Pancreas (tissue), 10 donors: ENCODE data around the gene PCNT. TPM values are rescaled to one million over a fixed set of nuclear protein-coding genes. Genes with fewer than 3 reads are reported as not detected.

Source experiments
- ATAC-seq, 4 donors: fragments of 200-7000 bp; cut with Tn5 transposase; one replicate each; pipeline versions ENCODE4 v1.8.0 to v1.9.1; 2020; ENCODE audit warnings: mild to moderate bottlenecking in 4 of 4, moderate library complexity in 4 of 4
- DNase-seq, 6 donors: peaks; one replicate each; pipeline ENCODE4 v3.0.0-alpha.2; 2020
- FAIRE-seq: peaks from 2 replicates; lab custom pipeline; 2012; peaks lifted over from hg19 to GRCh38; lab: Jason Lieb, UNC
- H3K27ac ChIP-seq, 4 donors: fragments of 200-600 bp; sonication (generic); 1 replicate in 3 of 4; 2 replicates in 1 of 4; pipeline versions ENCODE4 v1.5.0 to v1.8.0; 2020
- H3K27me3 ChIP-seq, 4 donors: fragments of 200-600 bp; one replicate each; pipeline ENCODE4 v1.8.0; 2021
- H3K36me3 ChIP-seq, 3 donors: fragments of 200-600 bp; sonication (generic) in 1 of 3; one replicate each; pipeline versions ENCODE4 v1.5.0 to v1.8.0; 2020 to 2021
- H3K4me1 ChIP-seq, 3 donors: fragments of 200-600 bp; one replicate each; pipeline ENCODE4 v1.8.0; 2021
- H3K4me3 ChIP-seq, 4 donors: fragments of 200-600 bp; sonication (generic) in 2 of 4; one replicate each; pipeline versions ENCODE4 v1.5.0 to v1.8.0; 2020 to 2021
- H3K9me3 ChIP-seq, 4 donors: fragments of 200-600 bp; one replicate each; pipeline ENCODE4 v1.8.0; 2021
- CTCF ChIP-seq, 4 donors: fragments of 200-600 bp; sonication (generic) in 3 of 4; IDR thresholded peaks; one replicate each; pipeline versions ENCODE4 v1.5.0 to v1.8.0; 2021; ENCODE audit warnings: antibody characterized with exemption in 4 of 4
- WGBS, 2 donors: extraction: QIAGEN DNeasy Blood & Tissue Kit; methylation state at CpG; one replicate each; pipeline ENCODE4 v1.1.7; 2013; 5-methylcytosine and 5-hydroxymethylcytosine counted together
- intact Hi-C, 3 donors: fragments of 100-400 bp; cut with DNase I; formaldehyde crosslinking; loops; one replicate each; pipeline versions ENCODE4 v1.11.1 to v1.14.2; 2022
- polyA plus RNA-seq, 2 donors: library from polyadenylated mRNA; stranded (reverse); fragments of 200-250 nt; gene quantifications; one replicate each; pipeline ENCODE4 v1.2.3, GENCODE V29; 2013
- total RNA-seq, 6 donors: library from RNA; stranded (reverse); fragmentation: NEBNext Ultra II Directional in 4 of 6; extraction: Animal tissue kit (Norgen Biotek cat#: 25700) in 4 of 6; gene quantifications; one replicate each; pipeline versions ENCODE4 v1.2.1 to v1.2.4, GENCODE V29; 2021 to 2023
- donor health status: healthy with polysubstance abuse.
- donor health status: DM: no; HTN: no; CAD: no; lungs with moderate emphysema.
- donor health status: DM: no; HTN: no; CAD: no.
- donor health status: control.
- donor health status: control.
- donor health status: Bipolar disorder and iron deficiency.
- donor health status: DM: yes; HTN: yes; CAD: no.
- donor health status: DM: no; HTN: no; CAD: no.
- donor health status: DM: no; HTN: no; CAD: no.
- donor health status: DM: yes; HTN: yes; CAD: no.

The PCNT gene
- total and polyA plus RNA-seq, 8 donors = 8.1 to 15.5 (median 12.1) TPM

GRCh38 chr21:46366091-46366490 is 42.1 kb downstream of the PCNT start:
- no peak for TF ChIP-seq CTCF (IDR thresholded peaks at IDR 0.05)
- DNase-seq (no peak), FAIRE-seq (no peak), ATAC-seq (no peak)
- intact Hi-C loops = no loop called here
- Histone ChIP-seq H3K4me1 (no peaks in the 10 kb centered on the region), H3K9me3 (no peaks in the 10 kb centered on the region), H3K27ac (no peak overlapping the region), H3K27me3 (no peaks in the 10 kb centered on the region), H3K4me3 (no peak overlapping the region), H3K36me3 (peaks cover 0 to 14% (median 5%) of the 10 kb centered on the region in 3 donors)
- WGBS, 2 donors = 95 to 97% methylated on average over 11 of the region's 11 CpGs

DNA sequence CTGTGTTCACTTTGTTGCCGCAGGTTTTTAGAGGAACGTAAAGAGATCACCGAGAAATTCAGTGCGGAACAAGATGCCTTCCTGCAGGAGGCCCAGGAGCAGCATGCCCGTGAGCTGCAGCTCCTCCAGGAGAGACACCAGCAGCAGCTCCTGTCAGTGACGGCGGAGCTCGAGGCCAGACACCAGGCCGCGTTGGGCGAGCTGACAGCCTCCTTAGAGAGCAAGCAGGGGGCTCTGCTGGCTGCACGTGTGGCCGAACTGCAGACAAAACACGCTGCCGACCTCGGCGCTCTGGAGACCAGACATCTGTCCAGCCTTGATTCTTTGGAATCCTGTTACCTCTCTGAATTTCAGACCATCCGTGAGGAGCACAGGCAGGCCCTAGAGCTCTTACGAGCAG is 42.6 kb downstream of the PCNT start:
- H3K36me3 ChIP-seq = peaks cover 0 to 14% (median 5%) of the 10 kb centered on the region in 3 donors
- intact Hi-C loops = no loop called here
- no peaks in the 10 kb centered on the region for H3K4me1 ChIP-seq
- no peak overlapping the region for H3K4me3 ChIP-seq
- no peak for FAIRE-seq
- ATAC-seq = no peak
- no peak for DNase-seq
- TF ChIP-seq CTCF (IDR thresholded peaks at IDR 0.05) = no peak
- no peak overlapping the region for H3K27ac ChIP-seq
- no peaks in the 10 kb centered on the region for H3K27me3 ChIP-seq
- WGBS, 2 donors = 90 to 93% methylated on average over 19 of the region's 19 CpGs
- no peaks in the 10 kb centered on the region for H3K9me3 ChIP-seq

DNA sequence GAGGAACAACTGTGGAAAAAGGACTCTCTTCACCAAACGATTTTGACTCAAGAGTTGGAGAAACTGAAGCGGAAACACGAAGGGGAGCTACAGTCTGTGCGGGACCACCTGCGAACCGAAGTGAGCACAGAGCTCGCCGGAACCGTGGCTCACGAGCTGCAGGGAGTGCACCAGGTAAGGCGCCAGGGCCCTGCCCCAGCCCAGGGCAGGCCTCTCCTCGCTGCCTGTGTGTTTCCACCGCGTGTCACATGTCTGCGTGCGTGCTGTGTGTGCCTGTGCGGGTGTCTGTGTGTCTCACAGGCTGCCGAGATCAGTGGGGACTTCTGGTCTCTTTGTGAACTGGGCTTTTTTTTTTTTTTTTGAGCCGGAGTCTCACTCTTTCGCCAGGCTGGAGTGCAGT is 43.0 kb downstream of the PCNT start:
- no peaks in the 10 kb centered on the region for H3K4me1 ChIP-seq
- H3K27me3 ChIP-seq = no peaks in the 10 kb centered on the region
- ATAC-seq = no peak
- FAIRE-seq = no peak
- no peak for TF ChIP-seq CTCF (IDR thresholded peaks at IDR 0.05)
- no peak for DNase-seq
- no peak overlapping the region for H3K27ac ChIP-seq
- H3K4me3 ChIP-seq = no peak overlapping the region
- intact Hi-C loops = no loop called here
- no peaks in the 10 kb centered on the region for H3K9me3 ChIP-seq
- H3K36me3 ChIP-seq = peaks cover 0 to 14% (median 5%) of the 10 kb centered on the region in 3 donors
- WGBS, 2 donors = 93 to 94% methylated on average over 20 of the region's 20 CpGs

- intact Hi-C loops = no loop called here
- H3K4me3 ChIP-seq = no peak overlapping the region
- 65 to 66% methylated on average over 11 of the region's 11 CpGs for WGBS, 2 donors
- FAIRE-seq = no peak
- peaks cover 0 to 14% (median 5%) of the 10 kb centered on the region in 3 donors for H3K36me3 ChIP-seq
- no peaks in the 10 kb centered on the region for H3K9me3 ChIP-seq
- H3K27me3 ChIP-seq = no peaks in the 10 kb centered on the region
- no peak for DNase-seq
- TF ChIP-seq CTCF (IDR thresholded peaks at IDR 0.05) = no peak
- H3K27ac ChIP-seq = no peak overlapping the region
- ATAC-seq = peak in 1 of 4 donors; percentile 19
- H3K4me1 ChIP-seq = no peaks in the 10 kb centered on the region
These were observed 44.8 kb downstream of the PCNT start for GRCh38 chr21:46368533-46369285.
